T-helper 1 cell treated with Interleukin-12 subunit alpha and Interleukin-12 subunit beta and Interleukin-4 antibody, amounts not matched to agents 30 ng/mL and 1 ng/mL, for 36 hours (primary cell): ENCODE data around the gene EXOG. TPM values are rescaled to one million over a fixed set of nuclear protein-coding genes. Genes with fewer than 3 reads are reported as not detected.

Experiments
- intact Hi-C: fragments of 100-400 bp; cut with micrococcal nuclease; formaldehyde crosslinking; loops from one replicate; pipeline ENCODE4 v1.15.1; 2024
- total RNA-seq: library from RNA; stranded (reverse); gene quantifications from 2 replicates; pipeline ENCODE4 v1.2.3, GENCODE V29; 2022

EXOG gene
- total RNA-seq, 1 donor from 2014 or later, result 25.8 TPM

GRCh38 chr3:38471260-38471857 lies 24.8 kb upstream of the EXOG start:
- intact Hi-C loops, result no loop called here

- intact Hi-C loops, result no loop called here
Measured at GRCh38 chr3:38472342-38472741, 23.8 kb upstream of the EXOG start.

GRCh38 chr3:38473229-38473628 lies 22.9 kb upstream of the EXOG start:
- intact Hi-C loops, result no loop called here

GRCh38 chr3:38474928-38475605 lies 21.1 kb upstream of the EXOG start:
- intact Hi-C loops, result no loop called here

GRCh38 chr3:38475716-38476115 lies 20.4 kb upstream of the EXOG start:
- intact Hi-C loops, result no loop called here

GRCh38 chr3:38476157-38476756 lies 19.9 kb upstream of the EXOG start:
- intact Hi-C loops, result no loop called here

GRCh38 chr3:38477057-38477820 lies 18.9 kb upstream of the EXOG start:
- intact Hi-C loops, result no loop called here

- intact Hi-C loops, result loop anchor here (2.0 kb wide), 1 partner anchor 23 kb away; no protein-coding TSS in a partner anchor
Measured at GRCh38 chr3:38477839-38478450, 18.2 kb upstream of the EXOG start.

- intact Hi-C loops, result loop anchor here (2.0 kb wide), 1 partner anchor 24 kb away; no protein-coding TSS in a partner anchor
Measured at GRCh38 chr3:38478901-38479300, 17.2 kb upstream of the EXOG start.

- intact Hi-C loops, result loop anchor here (1.0 to 2.0 kb wide), 7 partner anchors 17 to 505 kb away; partner anchors contain the start of genes EXOG and XYLB
Measured at GRCh38 chr3:38479431-38480092, 16.6 kb upstream of the EXOG start.

- intact Hi-C loops, result loop anchor here (1.0 kb wide), 6 partner anchors 16 to 506 kb away; partner anchors contain the start of genes EXOG and XYLB
Measured at GRCh38 chr3:38480093-38480445, 16.1 kb upstream of the EXOG start.

GRCh38 chr3:38480930-38481329 lies 15.2 kb upstream of the EXOG start:
- intact Hi-C loops, result loop anchor here (1.0 kb wide), 6 partner anchors 15 to 507 kb away; partner anchors contain the start of genes EXOG and XYLB

GRCh38 chr3:38482951-38483350 lies 13.2 kb upstream of the EXOG start:
- intact Hi-C loops, result no loop called here

GRCh38 chr3:38487323-38487722 lies 8.8 kb upstream of the EXOG start:
- intact Hi-C loops, result no loop called here

GRCh38 chr3:38488949-38489348 lies 7.2 kb upstream of the EXOG start:
- intact Hi-C loops, result no loop called here

GRCh38 chr3:38489766-38490165 lies 6.4 kb upstream of the EXOG start:
- intact Hi-C loops, result no loop called here

GRCh38 chr3:38490281-38491030 lies 5.7 kb upstream of the EXOG start:
- intact Hi-C loops, result no loop called here

- intact Hi-C loops, result no loop called here
Measured at GRCh38 chr3:38491215-38491614, 4.9 kb upstream of the EXOG start.

GRCh38 chr3:38493031-38493430 lies 3.1 kb upstream of the EXOG start:
- intact Hi-C loops, result no loop called here

- intact Hi-C loops, result loop anchor here (2.0 to 5.0 kb wide), 2 partner anchors 500 to 555 kb away; partner anchors contain the start of genes SCN11A and WDR48
Measured at GRCh38 chr3:38497031-38497430, 891 bp downstream of the EXOG start.
